GM06990 (cell line): ENCODE results near the gene C16orf74.

Experiments used
- DNase-seq: peaks from one replicate; pipeline ENCODE4 v3.0.0-alpha.2; 2011; ENCODE audit not compliant: insufficient read length; ENCODE audit errors: extremely low read depth
- H3K27me3 ChIP-seq: replicated peaks from 2 replicates; pipeline ENCODE4 v1.6.0; 2011; ENCODE audit warnings: low read length; ENCODE audit not compliant: control insufficient read depth, insufficient read depth
- H3K36me3 ChIP-seq: 2 replicates; pipeline ENCODE4 v1.5.1; 2011; ENCODE audit warnings: low read length; ENCODE audit not compliant: control insufficient read depth, insufficient read depth
- H3K4me3 ChIP-seq: replicated peaks from 2 replicates; pipeline ENCODE4 v1.5.1; 2011; ENCODE audit warnings: low read depth, mild to moderate bottlenecking, control low read depth, low read length
- TF ChIP-seq, protein P1 (sequence below): IDR thresholded peaks from 2 replicates; pipeline ENCODE4 v1.5.1; 2011; ENCODE audit warnings: low read length, control low read depth, mild to moderate bottlenecking, inconsistent platforms; ENCODE audit not compliant: insufficient read depth, poor library complexity, severe bottlenecking

C16orf74 gene

DNA sequence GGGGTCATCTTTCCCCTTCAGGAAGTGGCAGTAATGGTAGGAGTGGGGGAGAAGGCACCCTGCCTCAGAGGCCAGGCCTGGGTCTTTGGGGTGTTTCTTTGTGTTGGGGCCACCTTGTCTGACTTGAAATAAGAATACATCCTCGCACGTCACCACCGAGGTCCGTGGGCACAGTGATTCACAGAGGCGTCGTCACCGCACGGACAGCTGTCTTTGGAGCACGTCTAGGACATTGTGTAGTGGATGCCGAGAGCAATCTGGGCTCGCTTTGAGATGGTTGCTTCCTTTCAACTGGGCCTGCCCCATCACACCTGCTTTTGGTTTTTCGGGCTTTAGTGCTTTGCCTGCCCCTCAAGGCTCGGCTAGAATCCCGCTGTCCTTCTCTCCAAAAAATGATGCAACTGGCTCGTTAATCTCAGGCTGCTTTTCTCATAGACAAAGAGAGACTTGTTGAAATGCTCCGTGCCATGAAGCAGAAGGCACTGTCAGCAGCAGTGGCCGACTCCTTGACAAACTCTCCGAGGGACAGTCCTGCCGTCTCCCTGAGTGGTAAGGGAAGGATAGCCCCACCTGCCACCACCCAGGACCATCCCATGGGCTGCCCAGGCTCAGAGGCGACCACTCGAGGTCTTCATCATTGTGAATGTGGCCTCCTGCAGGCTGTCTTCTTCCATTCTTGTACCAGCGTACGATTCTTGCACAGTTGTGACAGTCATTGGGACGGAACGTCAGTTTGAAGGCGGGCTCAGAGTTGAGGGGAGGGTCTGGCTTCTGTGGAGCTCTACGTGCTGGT lies 86.1 kb downstream of the C16orf74 start:
- TF ChIP-seq, protein P1, sequence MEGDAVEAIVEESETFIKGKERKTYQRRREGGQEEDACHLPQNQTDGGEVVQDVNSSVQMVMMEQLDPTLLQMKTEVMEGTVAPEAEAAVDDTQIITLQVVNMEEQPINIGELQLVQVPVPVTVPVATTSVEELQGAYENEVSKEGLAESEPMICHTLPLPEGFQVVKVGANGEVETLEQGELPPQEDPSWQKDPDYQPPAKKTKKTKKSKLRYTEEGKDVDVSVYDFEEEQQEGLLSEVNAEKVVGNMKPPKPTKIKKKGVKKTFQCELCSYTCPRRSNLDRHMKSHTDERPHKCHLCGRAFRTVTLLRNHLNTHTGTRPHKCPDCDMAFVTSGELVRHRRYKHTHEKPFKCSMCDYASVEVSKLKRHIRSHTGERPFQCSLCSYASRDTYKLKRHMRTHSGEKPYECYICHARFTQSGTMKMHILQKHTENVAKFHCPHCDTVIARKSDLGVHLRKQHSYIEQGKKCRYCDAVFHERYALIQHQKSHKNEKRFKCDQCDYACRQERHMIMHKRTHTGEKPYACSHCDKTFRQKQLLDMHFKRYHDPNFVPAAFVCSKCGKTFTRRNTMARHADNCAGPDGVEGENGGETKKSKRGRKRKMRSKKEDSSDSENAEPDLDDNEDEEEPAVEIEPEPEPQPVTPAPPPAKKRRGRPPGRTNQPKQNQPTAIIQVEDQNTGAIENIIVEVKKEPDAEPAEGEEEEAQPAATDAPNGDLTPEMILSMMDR, result no peak
- Histone ChIP-seq H3K36me3 (peaks cover 59% of the 10 kb centered on the region), H3K4me3 (no peak overlapping the region), H3K27me3 (no peaks in the 10 kb centered on the region)
- DNase-seq, result no peak

DNA sequence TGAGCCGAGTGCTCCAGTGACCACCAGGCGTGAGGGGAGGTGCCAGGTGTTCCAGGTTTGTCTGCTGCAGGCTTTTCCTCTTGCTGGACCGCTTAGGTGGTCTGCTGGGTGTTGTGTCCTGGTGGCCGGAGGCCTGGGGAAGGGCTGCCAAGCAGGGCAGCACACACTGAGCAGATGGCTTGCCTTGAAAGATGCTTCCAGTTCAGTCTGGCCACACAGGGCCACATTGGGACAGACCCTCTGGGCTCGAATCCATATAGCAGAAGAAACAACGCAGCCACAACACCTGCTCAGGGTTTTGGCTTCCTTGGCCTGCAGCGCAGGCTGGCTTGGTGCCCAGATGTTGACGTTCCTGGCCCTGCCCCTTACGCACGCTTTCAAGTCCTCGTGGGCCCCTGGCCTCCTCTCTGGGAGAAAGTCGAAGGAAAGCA lies 87.0 kb downstream of the C16orf74 start:
- no peak for DNase-seq
- peaks cover 57% of the 10 kb centered on the region for H3K36me3 ChIP-seq
- no peak overlapping the region for H3K4me3 ChIP-seq
- TF ChIP-seq, protein P1, result no peak
- H3K27me3 ChIP-seq, result no peaks in the 10 kb centered on the region

GRCh38 chr16:85662976-85663830 lies 87.7 kb downstream of the C16orf74 start:
- Histone ChIP-seq H3K4me3 (no peak overlapping the region), H3K36me3 (peaks cover 59% of the 10 kb centered on the region), H3K27me3 (no peaks in the 10 kb centered on the region)
- TF ChIP-seq, protein P1, result no peak
- DNase-seq, result no peak

DNA sequence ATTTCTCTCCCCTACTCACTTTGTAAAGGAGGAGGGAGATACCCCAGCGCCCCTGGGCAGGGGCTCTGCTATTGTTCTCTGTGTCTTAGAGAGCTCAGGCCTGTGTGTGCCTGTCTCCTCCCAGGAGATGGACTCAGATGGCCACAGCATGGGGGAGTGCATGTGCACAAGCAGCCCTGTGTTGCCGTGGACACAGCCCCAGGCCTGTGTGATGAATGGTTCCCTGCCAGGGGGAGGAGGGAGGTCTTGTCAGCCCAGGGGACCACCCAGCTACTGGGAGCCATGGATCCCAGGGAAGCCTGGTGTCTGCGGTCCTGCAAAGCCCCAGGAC lies 88.4 kb downstream of the C16orf74 start:
- H3K36me3 ChIP-seq, result peaks cover 59% of the 10 kb centered on the region
- no peaks in the 10 kb centered on the region for H3K27me3 ChIP-seq
- H3K4me3 ChIP-seq, result no peak overlapping the region
- TF ChIP-seq, protein P1, result no peak
- no peak for DNase-seq

DNA sequence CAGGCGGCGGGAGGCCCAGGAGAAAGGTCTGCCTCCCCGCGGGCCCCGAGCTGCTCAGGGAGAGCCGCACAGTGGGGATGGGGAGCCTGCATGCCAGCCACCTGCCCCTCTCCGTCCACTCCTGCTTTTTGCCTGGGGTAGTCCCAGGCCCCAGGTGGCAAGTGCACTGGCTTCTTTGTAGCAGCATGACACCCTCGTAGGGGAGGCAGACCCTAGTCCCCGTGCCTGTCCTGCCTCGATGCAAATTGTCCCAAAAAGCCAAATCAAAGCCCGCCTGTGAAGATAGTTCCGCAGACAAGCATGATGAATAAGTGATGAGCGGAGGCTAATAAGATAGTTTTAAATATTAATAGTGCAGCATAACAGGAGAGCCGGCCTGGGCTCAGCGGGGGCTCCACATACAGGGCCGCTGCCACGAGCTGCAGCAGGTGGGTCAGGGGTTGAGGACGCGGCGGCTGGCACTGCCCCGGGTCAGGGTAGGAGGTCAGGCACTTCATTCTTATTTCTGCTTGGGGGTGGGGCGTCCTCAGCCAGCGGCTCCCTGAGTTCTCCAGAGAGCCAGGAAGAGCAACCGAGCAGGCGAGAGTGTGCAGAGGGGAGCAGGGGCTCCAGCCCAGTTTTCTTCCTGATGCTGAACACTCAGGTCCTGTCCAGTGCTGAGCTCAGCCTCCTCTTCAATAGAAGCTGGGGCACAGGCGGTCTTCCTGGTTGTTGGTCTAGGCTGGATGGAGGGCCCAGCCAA lies 89.0 kb downstream of the C16orf74 start:
- Histone ChIP-seq H3K36me3 (peaks cover 59% of the 10 kb centered on the region), H3K27me3 (no peaks in the 10 kb centered on the region), H3K4me3 (no peak overlapping the region)
- no peak for DNase-seq
- TF ChIP-seq, protein P1, result no peak
